Measurements from ENCODE around the gene PPP1R3F. TPM values are rescaled to one million over a fixed set of nuclear protein-coding genes. Genes with fewer than 3 reads are reported as not detected.

PPP1R3F gene
- total RNA-seq, 1 donor from 2014 or later: 6.6 TPM

DNA sequence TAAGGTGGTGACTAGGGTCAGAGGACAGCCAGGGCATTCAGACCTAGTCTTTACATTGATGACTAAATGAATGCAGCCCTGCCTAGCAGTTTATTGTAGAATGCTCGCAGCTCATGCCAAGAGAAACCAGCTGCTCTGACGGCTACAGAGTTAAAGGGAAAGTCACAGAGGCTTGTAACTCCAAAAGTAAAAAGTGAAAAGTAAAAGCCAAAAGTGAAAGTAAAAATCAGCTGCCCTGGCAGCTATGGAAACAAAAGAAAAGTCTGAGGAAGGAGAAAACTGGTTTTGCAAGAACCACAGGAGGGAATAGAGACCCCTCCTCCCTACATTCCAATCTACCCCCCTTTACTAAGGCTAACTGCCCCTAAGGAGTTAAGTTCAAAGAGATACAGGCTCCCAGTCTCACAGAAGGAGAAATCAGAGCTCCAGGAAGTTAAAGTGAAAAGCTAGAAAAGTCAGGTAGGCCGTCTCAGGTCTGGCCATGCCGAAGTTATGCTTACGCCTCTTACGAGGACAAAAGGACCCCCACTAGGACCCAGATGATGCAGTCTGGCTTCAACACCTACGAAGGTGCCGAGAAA is 39.9 kb downstream of the PPP1R3F start:
- Histone ChIP-seq H3K4me3 (ENCODE audit: insufficient read depth, low read depth, low read length) (peak overlapping the region; percentile 46), H3K27ac (ENCODE audit: low read depth, low read length) (no peak overlapping the region), H3K36me3 (ENCODE audit: insufficient read depth, low read length) (no peaks in the 10 kb centered on the region), H3K4me2 (ENCODE audit: low read length) (peak overlapping the region; percentile 85), H4K20me1 (ENCODE audit: insufficient read depth, low read length) (no peaks in the 10 kb centered on the region), H3K4me1 (ENCODE audit: insufficient read depth, low read length) (no peaks in the 10 kb centered on the region), H2AFZ (ENCODE audit: low read depth, low read length) (peak overlapping the region; percentile 63), H3K9me3 (ENCODE audit: insufficient read depth, low read depth, low read length) (no peaks in the 10 kb centered on the region), H3K9ac (ENCODE audit: low read length) (peak overlapping the region; percentile 60), H3K79me2 (ENCODE audit: insufficient read depth, low read length) (no peaks in the 10 kb centered on the region), H3K27me3 (ENCODE audit: insufficient read depth, low read length) (no peaks in the 10 kb centered on the region)
- peak; percentile 4 for DNase-seq (ENCODE audit: low read depth)
- no peak for TF ChIP-seq EZH2 (IDR thresholded peaks at IDR 0.05; ENCODE audit: insufficient read depth, low read length)
- TF ChIP-seq, protein P1, sequence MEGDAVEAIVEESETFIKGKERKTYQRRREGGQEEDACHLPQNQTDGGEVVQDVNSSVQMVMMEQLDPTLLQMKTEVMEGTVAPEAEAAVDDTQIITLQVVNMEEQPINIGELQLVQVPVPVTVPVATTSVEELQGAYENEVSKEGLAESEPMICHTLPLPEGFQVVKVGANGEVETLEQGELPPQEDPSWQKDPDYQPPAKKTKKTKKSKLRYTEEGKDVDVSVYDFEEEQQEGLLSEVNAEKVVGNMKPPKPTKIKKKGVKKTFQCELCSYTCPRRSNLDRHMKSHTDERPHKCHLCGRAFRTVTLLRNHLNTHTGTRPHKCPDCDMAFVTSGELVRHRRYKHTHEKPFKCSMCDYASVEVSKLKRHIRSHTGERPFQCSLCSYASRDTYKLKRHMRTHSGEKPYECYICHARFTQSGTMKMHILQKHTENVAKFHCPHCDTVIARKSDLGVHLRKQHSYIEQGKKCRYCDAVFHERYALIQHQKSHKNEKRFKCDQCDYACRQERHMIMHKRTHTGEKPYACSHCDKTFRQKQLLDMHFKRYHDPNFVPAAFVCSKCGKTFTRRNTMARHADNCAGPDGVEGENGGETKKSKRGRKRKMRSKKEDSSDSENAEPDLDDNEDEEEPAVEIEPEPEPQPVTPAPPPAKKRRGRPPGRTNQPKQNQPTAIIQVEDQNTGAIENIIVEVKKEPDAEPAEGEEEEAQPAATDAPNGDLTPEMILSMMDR (IDR thresholded peaks at IDR 0.05; ENCODE audit: insufficient read depth, low read depth, low read length): no peak
- FAIRE-seq: peak; percentile 93
- Mint-ChIP-seq H3K9me3 (ENCODE audit: unreplicated experiment) (no peaks in the 10 kb centered on the region), H3K36me3 (ENCODE audit: low read depth, unreplicated experiment) (no peaks in the 10 kb centered on the region), H3K4me3 (ENCODE audit: unreplicated experiment) (peak overlapping the region; percentile 69), H3K27ac (ENCODE audit: unreplicated experiment) (peak overlapping the region; percentile 90), H3K27me3 (ENCODE audit: low read depth, unreplicated experiment) (peaks cover 5% of the 10 kb centered on the region), H3K4me1 (ENCODE audit: low read depth, unreplicated experiment) (peaks cover 8% of the 10 kb centered on the region)

DNA sequence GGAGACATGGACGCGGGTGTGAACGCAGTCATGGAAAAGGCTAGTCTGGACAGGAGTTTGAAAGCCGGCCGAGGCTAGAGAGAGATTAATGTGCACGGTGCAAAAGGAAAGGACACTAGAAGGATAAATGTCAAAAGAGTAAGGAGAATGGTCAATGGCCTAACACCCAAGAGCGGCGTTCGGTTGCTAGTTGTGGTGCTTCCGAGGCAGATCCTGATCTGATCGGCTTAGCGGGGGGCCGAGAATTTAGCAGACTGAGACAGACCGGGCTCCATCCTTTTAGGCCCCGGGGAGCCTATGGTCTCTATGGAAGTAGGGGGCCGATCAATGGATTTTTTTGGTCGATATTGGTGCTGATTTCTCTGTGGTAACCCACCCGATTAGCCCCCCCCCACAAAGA is 40.8 kb downstream of the PPP1R3F start:
- Histone ChIP-seq H3K36me3 (ENCODE audit: insufficient read depth, low read length) (no peaks in the 10 kb centered on the region), H3K4me2 (ENCODE audit: low read length) (peak overlapping the region; percentile 85), H4K20me1 (ENCODE audit: insufficient read depth, low read length) (no peaks in the 10 kb centered on the region), H3K27ac (ENCODE audit: low read depth, low read length) (no peak overlapping the region), H3K79me2 (ENCODE audit: insufficient read depth, low read length) (no peaks in the 10 kb centered on the region), H3K4me3 (ENCODE audit: insufficient read depth, low read depth, low read length) (no peak overlapping the region), H2AFZ (ENCODE audit: low read depth, low read length) (peak overlapping the region; percentile 63), H3K9me3 (ENCODE audit: insufficient read depth, low read depth, low read length) (no peaks in the 10 kb centered on the region), H3K27me3 (ENCODE audit: insufficient read depth, low read length) (no peaks in the 10 kb centered on the region), H3K9ac (ENCODE audit: low read length) (no peak overlapping the region), H3K4me1 (ENCODE audit: insufficient read depth, low read length) (no peaks in the 10 kb centered on the region)
- FAIRE-seq: peak; percentile 72
- Mint-ChIP-seq H3K27ac (ENCODE audit: unreplicated experiment) (no peak overlapping the region), H3K36me3 (ENCODE audit: low read depth, unreplicated experiment) (no peaks in the 10 kb centered on the region), H3K27me3 (ENCODE audit: low read depth, unreplicated experiment) (peaks cover 5% of the 10 kb centered on the region), H3K4me1 (ENCODE audit: low read depth, unreplicated experiment) (peaks cover 8% of the 10 kb centered on the region), H3K9me3 (ENCODE audit: unreplicated experiment) (no peaks in the 10 kb centered on the region), H3K4me3 (ENCODE audit: unreplicated experiment) (no peak overlapping the region)
- no peak for DNase-seq (ENCODE audit: low read depth)
- TF ChIP-seq, protein P1 (IDR thresholded peaks at IDR 0.05; ENCODE audit: insufficient read depth, low read depth, low read length): no peak
- TF ChIP-seq EZH2 (IDR thresholded peaks at IDR 0.05; ENCODE audit: insufficient read depth, low read length): no peak

DNA sequence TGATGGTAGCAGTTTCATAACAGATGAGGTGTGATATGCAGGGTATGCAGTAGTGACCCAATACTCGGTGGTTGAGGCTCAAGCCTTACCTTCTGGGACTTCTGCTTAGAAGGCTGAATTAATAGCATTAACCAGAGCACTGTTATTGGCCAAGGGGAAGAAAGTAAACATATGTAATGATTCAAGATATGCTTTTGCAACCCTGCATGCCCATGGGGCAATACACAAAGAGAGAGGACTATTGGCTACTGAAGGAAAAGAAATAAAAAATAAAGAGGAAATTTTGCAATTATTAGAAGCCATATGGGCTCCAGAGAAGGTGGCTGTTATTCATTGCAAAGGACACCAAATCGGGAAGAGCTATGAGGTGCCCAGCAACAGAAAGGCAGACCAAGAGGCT is 42.6 kb downstream of the PPP1R3F start:
- no peak overlapping the region for H3K27ac ChIP-seq (ENCODE audit: low read depth, low read length)
- Mint-ChIP-seq H3K4me1 (ENCODE audit: low read depth, unreplicated experiment) (peaks cover 8% of the 10 kb centered on the region), H3K27me3 (ENCODE audit: low read depth, unreplicated experiment) (peaks cover 5% of the 10 kb centered on the region), H3K27ac (ENCODE audit: unreplicated experiment) (no peak overlapping the region), H3K4me3 (ENCODE audit: unreplicated experiment) (no peak overlapping the region), H3K9me3 (ENCODE audit: unreplicated experiment) (no peaks in the 10 kb centered on the region), H3K36me3 (ENCODE audit: low read depth, unreplicated experiment) (no peaks in the 10 kb centered on the region)
- no peak overlapping the region for H3K9ac ChIP-seq (ENCODE audit: low read length)
- no peaks in the 10 kb centered on the region for H3K27me3 ChIP-seq (ENCODE audit: insufficient read depth, low read length)
- no peak overlapping the region for H3K4me3 ChIP-seq (ENCODE audit: insufficient read depth, low read depth, low read length)
- no peaks in the 10 kb centered on the region for H3K4me1 ChIP-seq (ENCODE audit: insufficient read depth, low read length)
- H3K79me2 ChIP-seq (ENCODE audit: insufficient read depth, low read length): no peaks in the 10 kb centered on the region
- H3K4me2 ChIP-seq (ENCODE audit: low read length): no peak overlapping the region
- no peaks in the 10 kb centered on the region for H3K36me3 ChIP-seq (ENCODE audit: insufficient read depth, low read length)
- TF ChIP-seq, protein P1 (IDR thresholded peaks at IDR 0.05; ENCODE audit: insufficient read depth, low read depth, low read length): no peak
- no peak for TF ChIP-seq EZH2 (IDR thresholded peaks at IDR 0.05; ENCODE audit: insufficient read depth, low read length)
- DNase-seq (ENCODE audit: low read depth) (no peak), FAIRE-seq (no peak)
- H2AFZ ChIP-seq (ENCODE audit: low read depth, low read length): no peak overlapping the region
- no peaks in the 10 kb centered on the region for H3K9me3 ChIP-seq (ENCODE audit: insufficient read depth, low read depth, low read length)
- H4K20me1 ChIP-seq (ENCODE audit: insufficient read depth, low read length): no peaks in the 10 kb centered on the region
